Stimulated activated CD4-positive, alpha-beta T cell treated with anti-CD3 and anti-CD28 coated beads, Interleukin-2, amount 100 ng/mL, for 4 hours (primary cell): ENCODE results near the gene ADGRB3.
"Not testable (repeated sequence)": the region's sequence is repeated elsewhere in the genome, so short reads cannot be mapped to it uniquely, and the experiment has no call there.

Source experiments
- DNase-seq: peaks from one replicate; pipeline ENCODE4 v3.0.0-alpha.2; 2020; ENCODE audit warnings: low read depth

The ADGRB3 gene

DNA sequence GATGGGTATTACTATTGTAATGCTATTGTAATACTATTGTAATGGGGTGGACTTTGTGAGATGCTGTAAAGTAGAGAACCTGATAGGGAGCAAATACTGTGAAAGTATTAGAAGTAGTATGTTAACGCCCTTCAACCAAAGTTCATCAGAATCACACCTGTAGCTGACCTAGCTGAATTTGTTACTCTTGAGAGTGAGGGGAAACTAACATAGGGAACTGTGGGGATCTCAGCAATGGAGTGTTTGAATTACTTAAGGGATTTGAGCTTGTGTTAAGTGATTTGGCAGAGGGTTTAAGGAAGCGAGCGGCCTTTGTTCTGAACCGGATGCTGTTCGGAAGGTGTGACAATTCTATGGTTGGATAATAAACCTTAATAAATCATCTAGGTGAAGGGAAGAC lies 312.6 kb downstream of the ADGRB3 start:
- DNase-seq, result no peak

GRCh38 chr6:68951270-68951669 lies 316.2 kb downstream of the ADGRB3 start:
- no peak for DNase-seq

GRCh38 chr6:68958327-68958726 lies 323.2 kb downstream of the ADGRB3 start:
- no peak for DNase-seq

DNA sequence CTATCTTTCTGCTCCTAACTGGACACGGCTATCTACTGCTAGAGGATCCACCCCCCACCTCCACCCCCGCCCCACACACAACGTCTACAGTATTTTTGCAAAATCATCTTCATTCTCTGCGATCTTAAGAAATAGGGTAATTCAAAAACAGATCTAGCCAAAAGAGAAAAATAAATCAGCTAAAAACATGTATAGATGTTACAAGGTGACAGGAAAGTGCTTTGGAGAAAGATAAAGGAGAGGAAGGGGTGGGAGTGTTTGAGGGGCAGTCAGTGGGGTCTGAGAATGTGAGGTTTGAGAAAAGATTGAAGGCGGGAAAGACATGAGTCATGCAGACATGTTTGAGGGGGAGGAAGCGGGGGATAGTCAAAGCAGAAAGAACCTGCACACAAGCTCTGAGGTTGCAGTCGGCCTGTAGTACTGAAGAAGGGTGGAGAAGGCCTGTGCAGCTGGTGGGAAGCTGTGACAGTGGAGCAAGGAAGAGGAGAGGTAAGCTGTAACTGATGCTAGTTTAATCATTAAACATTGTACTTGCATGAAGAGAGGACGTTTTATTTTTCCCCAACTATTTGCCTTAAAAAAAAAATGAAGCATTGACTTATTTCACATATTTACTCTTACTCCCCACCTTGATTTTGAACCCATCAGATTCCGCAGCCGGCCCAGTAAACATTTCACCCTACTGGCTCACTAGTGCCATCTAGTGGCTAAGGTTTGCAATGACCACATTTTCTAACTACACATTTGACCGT lies 332.6 kb downstream of the ADGRB3 start:
- peak; percentile 6 for DNase-seq

DNA sequence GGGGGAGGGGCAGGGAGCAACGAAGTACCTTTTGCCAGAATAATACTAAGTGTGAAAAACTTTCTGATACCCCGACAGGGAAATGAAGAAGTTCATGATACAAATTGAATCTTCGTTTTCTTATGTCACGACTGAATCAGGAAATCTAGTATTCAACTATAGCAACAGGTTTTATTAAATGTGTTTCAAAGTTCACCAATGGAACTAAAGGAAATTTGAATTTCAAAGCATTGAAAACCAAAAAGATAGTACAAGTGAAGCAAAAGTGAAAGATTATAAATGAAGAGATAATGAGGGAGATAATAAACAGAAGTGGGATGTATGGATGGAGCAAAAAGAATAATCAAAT lies 333.2 kb downstream of the ADGRB3 start:
- DNase-seq, result no peak

DNA sequence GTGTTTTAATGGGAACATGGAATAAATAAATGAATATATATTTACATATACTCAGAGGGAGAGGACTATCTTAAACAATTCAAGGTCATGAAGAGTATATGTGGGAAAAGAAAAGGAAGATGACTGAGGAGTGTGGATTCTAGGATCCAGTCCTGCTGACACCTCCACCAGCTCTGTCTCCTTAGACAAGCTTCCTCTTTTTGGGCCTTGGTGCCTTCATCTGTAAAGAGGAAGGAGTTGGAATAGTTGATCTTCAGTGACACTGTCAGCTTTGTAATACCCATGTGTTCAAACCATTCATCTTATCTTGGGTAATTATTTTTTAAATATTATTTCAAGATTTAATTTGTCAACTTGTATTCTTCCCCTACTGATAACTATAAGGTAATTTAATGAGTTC lies 338.0 kb downstream of the ADGRB3 start:
- DNase-seq, result no peak

DNA sequence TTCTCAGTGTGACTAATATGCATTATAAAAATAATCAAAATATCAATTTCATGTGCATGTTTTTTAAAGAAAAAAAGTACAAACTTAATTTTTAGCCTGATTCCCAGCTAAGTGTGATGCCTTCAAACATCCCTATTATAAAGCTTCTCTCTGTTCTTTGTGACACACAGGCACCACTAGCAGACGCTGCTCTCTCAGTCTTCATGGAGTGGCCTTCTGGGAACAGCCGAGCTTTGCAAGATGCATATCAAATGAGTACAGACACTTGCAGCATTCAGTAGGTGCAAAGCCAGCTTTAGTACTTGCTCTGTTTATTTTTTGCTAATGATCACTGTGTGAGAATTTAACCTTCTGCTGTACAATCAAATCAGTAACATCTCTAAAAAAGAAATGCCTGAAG lies 340.0 kb downstream of the ADGRB3 start:
- DNase-seq, result no peak

GRCh38 chr6:68975816-68976215 lies 340.7 kb downstream of the ADGRB3 start:
- no peak for DNase-seq

GRCh38 chr6:68976260-68976659 lies 341.2 kb downstream of the ADGRB3 start:
- no peak for DNase-seq

DNA sequence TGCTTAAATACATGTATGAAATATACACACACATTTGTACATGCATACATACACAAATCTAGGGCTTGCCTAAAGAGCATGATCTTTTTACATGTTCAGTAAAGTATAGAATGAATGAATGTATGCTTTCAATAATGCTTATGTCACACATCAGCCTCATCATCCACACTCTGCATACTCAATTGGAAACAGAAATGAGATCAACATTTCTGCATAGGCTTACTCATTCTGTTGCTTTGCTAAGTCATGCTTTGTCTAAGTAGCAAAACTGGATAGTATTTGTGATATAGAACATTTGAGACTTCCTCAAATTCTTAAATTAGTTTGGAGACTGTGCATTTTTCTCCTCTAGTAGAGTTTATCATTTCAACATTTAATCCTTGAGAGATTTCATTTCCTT lies 343.3 kb downstream of the ADGRB3 start:
- no peak for DNase-seq

DNA sequence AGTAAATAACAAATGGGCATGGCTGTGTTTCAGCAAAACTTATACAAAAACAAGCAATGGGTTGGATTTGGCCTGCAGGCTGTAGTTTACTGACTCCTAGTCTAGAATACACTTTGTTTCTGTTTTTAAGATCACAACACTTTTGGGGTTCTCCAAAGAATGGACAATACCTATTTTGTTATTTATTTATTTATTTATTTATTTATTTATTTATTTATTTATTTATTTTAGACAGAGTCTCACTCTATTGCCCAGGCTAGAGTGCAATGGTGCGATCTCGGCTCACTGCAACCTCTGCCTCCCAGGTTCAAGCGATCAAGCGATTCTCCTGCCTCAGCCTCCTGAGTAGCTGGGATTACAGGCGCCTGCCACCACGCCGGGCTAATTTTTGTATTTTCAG lies 346.6 kb downstream of the ADGRB3 start:
- not testable (repeated sequence) for DNase-seq

- no peak for DNase-seq
Measured at GRCh38 chr6:68988698-68989097, 353.6 kb downstream of the ADGRB3 start.

- DNase-seq, result no peak
Measured at GRCh38 chr6:68990317-68990716, 355.2 kb downstream of the ADGRB3 start.

GRCh38 chr6:68993911-68994310 lies 358.8 kb downstream of the ADGRB3 start:
- DNase-seq, result no peak

- no peak for DNase-seq
Measured at GRCh38 chr6:68994521-68994920, 359.4 kb downstream of the ADGRB3 start.

GRCh38 chr6:69005199-69005598 lies 370.1 kb downstream of the ADGRB3 start:
- no peak for DNase-seq

DNA sequence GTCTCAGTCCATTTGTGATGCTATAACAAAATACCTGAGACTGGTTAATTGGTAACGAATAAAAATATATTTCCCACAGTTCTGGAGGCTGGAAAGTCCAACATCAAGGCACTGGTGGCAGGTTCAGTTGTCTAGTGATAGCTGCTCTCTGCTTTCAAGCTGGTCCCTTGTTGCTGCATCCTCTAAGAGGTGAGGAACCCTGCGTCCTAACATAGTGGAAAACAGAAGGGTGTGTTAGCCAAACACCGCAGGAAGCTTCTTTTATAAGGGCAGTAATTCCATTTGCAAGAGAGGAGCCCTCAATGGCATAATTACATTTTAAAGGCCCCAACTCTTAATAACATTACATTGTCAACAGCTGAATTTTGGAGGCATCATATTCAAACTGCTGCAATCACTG lies 372.7 kb downstream of the ADGRB3 start:
- DNase-seq, result no peak

DNA sequence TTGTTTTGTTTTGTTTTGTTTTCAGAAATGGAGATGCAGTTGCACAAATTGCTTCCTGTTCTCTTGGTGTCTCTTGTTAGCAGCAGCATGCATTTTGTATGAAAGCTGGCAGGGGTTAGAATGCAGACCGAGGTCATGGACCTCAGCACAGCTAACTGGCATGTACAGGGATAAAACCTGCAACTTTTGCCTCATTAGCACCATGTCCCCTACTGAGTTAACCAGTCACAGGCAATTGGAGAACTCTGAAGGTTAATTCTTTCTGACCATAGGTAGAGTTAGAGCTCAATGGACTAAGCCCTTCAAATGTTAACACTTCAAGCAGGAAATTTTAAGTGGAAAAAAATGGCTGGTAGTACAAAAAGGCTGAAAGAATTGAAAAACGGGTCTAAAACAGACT lies 377.1 kb downstream of the ADGRB3 start:
- DNase-seq, result no peak

DNA sequence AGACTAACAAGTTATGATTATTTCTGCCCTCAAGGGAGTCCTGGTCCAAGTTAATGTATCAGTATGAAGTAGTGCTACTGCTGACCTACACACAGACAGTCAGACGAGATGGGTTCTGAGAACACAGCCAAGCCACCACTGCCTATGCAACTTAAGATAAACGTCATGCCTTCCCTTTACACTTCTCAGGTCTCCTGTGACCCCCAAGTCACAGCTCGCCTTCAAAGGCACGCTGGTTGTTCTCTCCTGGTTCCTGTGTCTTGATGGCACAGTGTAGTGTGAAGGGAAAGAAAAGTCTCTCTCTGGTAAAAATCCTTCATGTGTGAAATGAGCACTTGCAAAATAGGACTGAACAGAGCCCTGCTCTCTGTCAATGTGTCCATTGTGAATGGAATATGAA lies 377.8 kb downstream of the ADGRB3 start:
- DNase-seq, result no peak

DNA sequence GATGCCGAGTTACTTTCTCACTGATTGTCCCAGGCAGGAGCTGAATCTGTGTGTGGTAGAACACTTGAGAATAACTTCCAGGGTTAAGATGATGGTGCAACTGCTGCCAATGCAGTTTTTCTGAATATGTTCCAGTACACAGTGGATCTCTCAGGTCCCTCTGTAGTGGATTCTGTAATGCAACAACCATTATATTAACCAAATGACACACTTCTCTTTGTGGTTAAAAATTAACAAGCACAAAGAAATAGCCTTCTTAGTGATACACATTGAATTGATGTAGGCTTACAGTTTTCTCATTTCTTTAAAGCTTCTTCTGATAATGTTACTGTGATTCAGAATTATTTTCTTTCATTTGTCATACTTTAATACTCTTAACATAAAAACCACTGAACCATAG lies 383.8 kb downstream of the ADGRB3 start:
- no peak for DNase-seq

- no peak for DNase-seq
Measured at GRCh38 chr6:69019832-69020231, 384.8 kb downstream of the ADGRB3 start.

- DNase-seq, result no peak
Measured at GRCh38 chr6:69022993-69023392, 387.9 kb downstream of the ADGRB3 start.

DNA sequence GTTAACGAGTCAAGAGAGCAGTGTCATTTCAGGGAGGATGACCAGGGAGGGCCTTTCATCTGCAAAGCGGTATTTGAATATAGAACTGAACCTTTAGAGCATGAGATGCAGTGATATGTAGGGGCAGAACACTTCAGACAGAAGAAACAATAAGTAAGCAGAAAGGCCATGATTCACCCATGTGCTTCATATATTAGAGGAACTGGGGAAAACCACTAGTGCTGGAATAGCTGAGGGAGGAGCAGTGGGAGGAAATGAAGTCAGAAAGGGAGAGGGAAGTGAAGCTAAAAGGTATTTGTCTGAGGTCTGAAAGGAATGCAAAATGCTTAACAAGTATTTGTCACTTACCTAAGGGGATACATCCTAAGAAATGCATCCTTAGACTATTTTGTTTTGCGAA lies 391.2 kb downstream of the ADGRB3 start:
- DNase-seq, result no peak

- DNase-seq, result no peak
Measured at GRCh38 chr6:69026715-69027114, 391.6 kb downstream of the ADGRB3 start.

DNA sequence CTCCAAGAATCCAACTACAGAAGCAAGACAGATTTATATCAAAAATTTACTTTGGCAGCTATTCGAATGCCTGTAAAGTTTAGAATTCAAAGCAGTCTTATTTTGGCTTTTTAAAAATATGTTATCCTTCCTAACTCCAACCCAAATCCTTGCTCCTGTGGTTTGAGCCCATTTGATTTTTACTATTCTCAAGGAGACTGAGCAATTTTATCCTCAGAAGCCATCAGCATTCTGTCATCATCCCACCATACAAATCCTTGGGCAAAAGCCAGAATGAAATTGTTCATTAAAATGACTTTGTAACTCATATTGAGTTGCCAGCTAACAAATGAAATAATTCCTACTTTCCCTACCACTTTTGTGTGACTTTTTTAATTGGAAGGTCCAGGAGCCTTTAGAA lies 392.8 kb downstream of the ADGRB3 start:
- DNase-seq, result no peak
